C4-2B (cell line): Measurements from ENCODE around the gene B4GALT1.

Experiments used
- CTCF ChIP-seq: fragments of 450-650 bp; conservative IDR thresholded peaks from 2 replicates; pipeline ENCODE4 v1.5.1; 2017; ENCODE audit warnings: mild to moderate bottlenecking
- ZFX ChIP-seq: fragments of 450-650 bp; IDR thresholded peaks from 2 replicates; pipeline ENCODE4 v1.6.1; 2017

DNA sequence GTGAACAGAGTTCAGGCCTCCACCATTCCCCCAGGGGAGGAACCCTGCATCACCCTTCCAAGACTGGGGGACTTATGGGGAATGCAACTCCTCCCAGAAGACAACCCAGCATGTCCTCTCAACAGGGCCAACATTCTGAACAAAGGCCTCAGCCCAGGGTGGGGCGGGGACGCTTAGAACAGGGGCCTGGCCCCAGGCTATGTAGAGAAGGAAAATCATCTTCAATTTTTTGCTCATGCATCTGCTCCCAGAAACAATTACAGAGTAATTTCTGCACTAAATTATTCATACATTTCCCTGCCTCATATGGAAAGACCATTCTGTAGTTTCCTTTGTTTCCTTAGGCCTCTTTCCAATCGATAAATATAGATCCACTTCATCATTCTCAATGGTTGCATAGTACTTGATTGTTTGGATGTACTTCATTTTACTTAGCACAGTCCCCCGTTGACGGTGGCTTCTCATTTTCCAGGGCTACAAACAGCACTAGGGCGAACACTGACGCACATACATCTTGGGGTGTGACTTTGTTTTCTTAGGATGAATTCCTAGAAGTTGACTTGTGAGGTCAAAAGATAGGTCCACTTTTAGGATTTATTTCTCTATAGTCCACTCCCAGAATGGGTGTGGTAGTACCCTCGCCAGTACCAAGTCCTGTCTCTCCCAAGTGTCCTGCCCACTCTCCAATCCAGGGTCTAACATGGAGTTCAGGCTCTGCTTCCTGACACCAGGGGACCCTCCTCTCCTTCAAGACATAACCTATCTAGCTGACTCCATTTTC, 63.4 kb downstream of the B4GALT1 start:
- TF ChIP-seq CTCF, result no peak
- TF ChIP-seq ZFX, result no peak
